Stimulated activated naive CD8-positive, alpha-beta T cell treated with anti-CD3 and anti-CD28 coated beads, Interleukin-15, amount 100 ng/mL, for 72 hours (primary cell): ENCODE data around the gene PPM1E.
"Not testable (repeated sequence)": the region's sequence is repeated elsewhere in the genome, so short reads cannot be mapped to it uniquely, and the experiment has no call there.

Experiments
- ATAC-seq: fragments of 150-1000 bp; cut with Tn5 transposase; 2 replicates; pipeline ENCODE4 v1.10.0; 2021; ENCODE audit warnings: mild to moderate bottlenecking, moderate library complexity
- DNase-seq, 2 donors: peaks; one replicate each; pipeline ENCODE4 v3.0.0; 2021 to 2022
- H3K27ac Mint-ChIP-seq, 2 donors: one replicate each; pipeline ENCODE4 v1.8.0; 2022; ENCODE audit warnings: mild to moderate bottlenecking in 2 of 2, mixed read lengths in 2 of 2, moderate library complexity in 2 of 2
- H3K27me3 Mint-ChIP-seq: one replicate; pipeline ENCODE4 v1.8.0; 2022; ENCODE audit warnings: mixed read lengths
- H3K4me1 Mint-ChIP-seq: one replicate; pipeline ENCODE4 v1.8.0; 2022; ENCODE audit warnings: mild to moderate bottlenecking, mixed read lengths
- H3K4me3 Mint-ChIP-seq, 2 donors: one replicate each; pipeline ENCODE4 v1.8.0; 2022; ENCODE audit warnings: mild to moderate bottlenecking in 2 of 2, mixed read lengths in 2 of 2, moderate library complexity in 1 of 2
- H3K9me3 Mint-ChIP-seq, 2 donors: one replicate each; pipeline ENCODE4 v1.8.0; 2022; ENCODE audit warnings: mixed read lengths in 2 of 2

The PPM1E gene

DNA sequence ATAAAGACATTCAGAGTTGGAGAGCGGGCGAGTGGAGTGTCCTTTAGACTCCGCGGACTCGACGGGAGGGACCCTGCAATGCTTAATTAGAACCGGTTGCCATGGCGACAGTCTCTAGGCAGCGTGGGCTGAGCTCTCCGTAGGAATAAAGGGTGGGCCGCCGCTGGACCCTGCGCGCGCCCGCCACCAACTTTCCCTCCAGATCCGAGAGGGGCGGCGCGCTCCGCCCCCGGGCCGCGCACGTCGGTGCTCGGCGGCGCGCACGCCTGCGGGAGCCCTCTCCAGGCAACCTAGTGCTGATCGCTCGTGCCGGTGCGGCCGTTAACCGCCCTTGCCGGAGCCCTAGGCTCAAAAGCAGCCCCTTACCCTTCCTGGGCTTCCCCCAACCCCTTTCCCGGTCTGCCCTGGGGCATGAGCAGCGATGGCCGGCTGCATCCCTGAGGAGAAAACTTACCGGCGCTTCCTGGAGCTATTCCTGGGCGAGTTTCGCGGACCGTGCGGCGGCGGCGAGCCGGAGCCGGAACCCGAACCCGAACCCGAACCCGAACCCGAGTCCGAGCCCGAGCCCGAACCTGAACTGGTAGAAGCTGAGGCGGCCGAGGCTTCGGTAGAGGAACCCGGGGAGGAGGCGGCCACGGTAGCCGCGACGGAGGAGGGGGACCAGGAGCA lies at the start of gene PPM1E:
TSS of gene PPM1E (plus strand) at position 278 of the 669 bp plus-strand sequence.
- peak; percentile 54 to 56 for DNase-seq
- Mint-ChIP-seq H3K27ac (peak within 1 kb of the TSS in 1 of 2 donors; percentile 36), H3K4me3 (peak within 1 kb of the TSS; percentile 85 to 97), H3K4me1 (peaks cover 8% of the 10 kb centered on the region), H3K9me3 (no peaks in the 10 kb centered on the region), H3K27me3 (peaks cover 50% of the 10 kb centered on the region)
- ATAC-seq, result peak; percentile 92

DNA sequence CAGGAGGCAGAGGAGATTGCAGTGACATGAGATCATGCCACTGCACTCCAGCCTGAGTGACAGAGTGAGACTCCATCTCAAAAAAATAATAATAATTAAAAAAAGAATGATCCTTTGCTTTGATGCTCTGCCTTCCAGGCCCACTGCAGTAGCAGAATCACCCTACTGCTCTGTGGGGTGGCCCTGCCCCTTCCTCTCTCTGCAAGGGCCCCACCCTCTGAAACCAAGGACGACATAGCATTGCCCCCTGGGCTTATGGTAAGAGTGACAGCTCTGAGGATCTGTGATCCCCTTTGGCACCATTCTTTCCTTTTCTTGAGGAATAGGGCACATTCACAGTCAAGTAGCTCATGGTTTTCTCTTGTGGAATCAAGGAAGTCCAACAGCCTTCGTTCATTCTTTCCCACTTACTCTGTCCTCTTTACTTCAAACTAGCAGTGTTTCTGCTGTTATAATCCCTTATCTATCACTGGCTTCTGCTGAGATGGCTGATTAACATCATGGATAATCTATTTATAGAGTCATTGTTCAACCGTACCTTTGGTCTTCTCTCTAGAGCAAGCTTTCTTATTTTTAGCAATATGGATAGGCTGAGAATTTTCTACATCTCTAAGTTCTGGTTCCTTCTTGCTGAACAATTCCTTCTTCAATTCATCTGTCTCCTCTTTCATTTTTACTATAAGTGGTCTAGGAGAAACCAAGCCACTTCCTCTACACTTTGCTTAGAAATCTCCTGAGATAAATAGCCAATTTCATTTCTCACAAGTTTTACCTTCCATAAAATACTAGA lies 49.1 kb upstream of the PPM1E start:
- peaks cover 28% of the 10 kb centered on the region for H3K4me1 Mint-ChIP-seq
- H3K27me3 Mint-ChIP-seq, result no peaks in the 10 kb centered on the region
- DNase-seq (no peak), ATAC-seq (peak; percentile 50)
- H3K27ac Mint-ChIP-seq, result peak overlapping the region; percentile 48 to 50
- no peaks in the 10 kb centered on the region for H3K9me3 Mint-ChIP-seq
- H3K4me3 Mint-ChIP-seq, result peak overlapping the region in 1 of 2 donors; percentile 31

DNA sequence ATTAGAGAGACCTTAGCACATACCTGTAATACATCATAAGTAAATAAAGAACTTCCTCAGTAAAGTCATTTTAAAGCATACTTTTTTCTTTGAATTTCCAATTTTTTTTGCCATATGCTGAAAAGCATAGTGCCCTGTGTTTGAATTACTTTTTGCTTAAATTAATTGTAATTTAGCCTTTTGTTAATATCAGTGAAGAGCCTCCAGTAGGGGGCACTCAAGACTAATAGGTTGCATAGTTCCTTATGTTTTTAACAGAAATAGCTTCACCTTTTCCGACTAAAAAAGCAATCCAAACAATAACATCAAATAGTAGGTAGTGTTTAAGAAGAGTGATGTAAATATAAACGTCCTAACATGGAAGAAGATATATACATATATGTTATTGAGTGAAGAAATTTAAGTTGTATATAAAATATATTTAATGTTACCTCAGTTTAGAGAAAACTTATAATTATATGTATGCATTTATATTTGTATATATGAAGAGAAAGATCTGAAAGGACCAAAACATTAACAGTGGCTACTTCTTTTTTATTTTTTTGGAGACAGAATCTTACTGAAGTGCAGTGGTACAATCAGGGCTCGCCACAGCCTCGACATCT lies 44.6 kb upstream of the PPM1E start:
- no peaks in the 10 kb centered on the region for H3K9me3 Mint-ChIP-seq
- H3K4me1 Mint-ChIP-seq, result peaks cover 15% of the 10 kb centered on the region
- H3K4me3 Mint-ChIP-seq, result no peak overlapping the region
- ATAC-seq, result no peak
- no peak for DNase-seq
- no peak overlapping the region for H3K27ac Mint-ChIP-seq
- no peaks in the 10 kb centered on the region for H3K27me3 Mint-ChIP-seq

DNA sequence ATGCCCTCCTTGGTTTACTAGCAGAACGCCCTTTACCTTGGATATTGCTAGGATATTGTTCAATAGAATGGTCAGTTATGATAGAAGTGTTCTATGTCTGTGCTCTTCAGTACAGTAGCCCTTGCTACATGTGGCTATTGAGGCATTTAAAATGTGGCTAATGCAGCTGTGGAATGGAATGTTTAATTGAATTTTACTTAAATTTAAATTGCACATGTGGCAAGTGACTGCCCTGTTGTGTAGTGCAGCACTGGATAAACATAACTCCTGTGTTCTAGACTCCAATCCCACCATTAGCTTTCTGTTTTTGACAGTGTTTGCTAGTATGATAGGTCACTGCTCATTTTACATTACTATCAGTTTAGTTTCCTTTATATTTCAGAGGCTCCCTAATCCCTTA lies 33.4 kb upstream of the PPM1E start:
- no peaks in the 10 kb centered on the region for H3K27me3 Mint-ChIP-seq
- H3K4me1 Mint-ChIP-seq, result no peaks in the 10 kb centered on the region
- ATAC-seq, result no peak
- no peak overlapping the region for H3K4me3 Mint-ChIP-seq
- DNase-seq, result no peak
- H3K9me3 Mint-ChIP-seq, result no peaks in the 10 kb centered on the region
- no peak overlapping the region for H3K27ac Mint-ChIP-seq

DNA sequence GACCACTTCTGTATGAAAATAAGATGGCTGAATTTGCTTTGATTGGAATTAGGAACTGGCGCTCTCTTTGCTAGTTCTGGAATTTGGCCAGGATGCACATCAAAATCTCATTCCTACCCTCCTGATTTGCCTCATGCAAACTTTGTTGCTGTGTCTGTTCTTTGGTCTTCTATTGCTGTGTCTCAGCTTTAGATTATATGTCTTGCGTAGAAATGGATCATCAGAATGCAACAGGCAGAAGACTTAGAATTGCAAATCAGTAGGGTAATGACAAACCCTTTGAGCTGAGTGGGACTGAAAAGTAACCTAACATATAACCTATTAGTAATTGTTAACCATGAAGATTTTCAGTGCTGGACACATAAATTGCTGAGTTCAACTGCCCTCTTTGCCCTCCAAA lies 33.0 kb upstream of the PPM1E start:
- Mint-ChIP-seq H3K27ac (no peak overlapping the region), H3K4me1 (no peaks in the 10 kb centered on the region)

DNA sequence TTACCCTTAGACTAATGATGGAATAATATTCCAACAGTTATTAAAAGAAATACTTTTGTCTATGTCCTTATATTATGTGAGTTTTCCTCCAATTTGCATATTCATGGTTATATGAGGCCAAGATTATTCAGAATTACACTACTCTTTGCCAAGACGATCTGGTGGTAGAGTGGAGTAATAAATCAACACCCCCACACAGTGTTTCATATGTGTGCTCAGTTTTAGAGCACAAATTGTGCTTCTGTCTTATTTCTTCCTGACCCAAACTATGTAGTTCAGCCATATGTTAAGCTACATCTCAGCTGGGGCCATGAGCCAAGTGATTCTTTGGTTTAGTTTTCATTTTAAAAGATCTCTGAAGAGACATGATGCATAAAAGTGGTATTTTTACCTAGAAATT lies 26.9 kb upstream of the PPM1E start:
- Mint-ChIP-seq H3K9me3 (no peaks in the 10 kb centered on the region), H3K27ac (no peak overlapping the region), H3K4me1 (no peaks in the 10 kb centered on the region), H3K27me3 (no peaks in the 10 kb centered on the region), H3K4me3 (no peak overlapping the region)
- ATAC-seq (no peak), DNase-seq (no peak)

More for the DNA sequence above, 33.0 kb upstream of the PPM1E start:
- no peak overlapping the region for H3K4me3 Mint-ChIP-seq
- H3K27me3 Mint-ChIP-seq, result no peaks in the 10 kb centered on the region
- no peak for DNase-seq
- H3K9me3 Mint-ChIP-seq, result no peaks in the 10 kb centered on the region
- ATAC-seq, result no peak

DNA sequence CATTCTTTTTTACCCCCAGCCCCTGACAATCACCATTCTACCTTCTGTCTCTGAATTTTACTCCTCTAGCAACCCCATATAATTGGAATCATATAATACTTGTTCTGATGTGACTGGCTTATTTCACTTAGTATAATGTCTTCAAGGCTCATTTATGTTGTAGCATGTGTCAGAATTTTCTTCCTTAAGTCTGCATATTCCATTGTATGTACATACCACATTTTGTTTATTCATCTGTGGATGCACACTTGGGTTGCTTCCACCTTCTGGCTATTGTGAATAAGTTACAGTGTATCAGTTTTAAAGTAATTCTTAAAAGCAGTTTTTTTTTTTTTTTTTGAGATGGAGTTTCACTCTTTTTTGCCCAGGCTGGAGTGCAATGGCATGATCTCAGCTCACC lies 24.7 kb upstream of the PPM1E start:
- Mint-ChIP-seq H3K4me3 (no peak overlapping the region), H3K27ac (no peak overlapping the region), H3K9me3 (no peaks in the 10 kb centered on the region), H3K27me3 (no peaks in the 10 kb centered on the region), H3K4me1 (no peaks in the 10 kb centered on the region)
- no peak for ATAC-seq
- no peak for DNase-seq

DNA sequence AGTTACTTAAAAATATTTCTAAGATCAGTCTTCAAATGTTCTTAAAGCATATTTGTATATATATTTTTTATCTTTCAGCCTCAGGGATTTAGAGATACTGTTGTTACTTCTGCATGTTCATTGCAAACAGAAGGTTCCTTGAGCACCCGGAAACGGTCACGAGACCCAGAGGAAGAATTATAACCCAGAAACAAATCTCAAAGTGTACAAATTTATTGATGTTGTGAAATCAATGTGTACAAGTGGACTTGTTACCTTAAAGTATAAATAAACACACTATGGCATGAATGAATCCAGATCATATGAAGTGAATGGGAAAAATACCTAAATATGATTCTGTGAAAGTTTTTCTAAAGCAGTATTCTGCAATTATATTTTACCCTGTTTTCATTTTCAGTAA lies 21.6 kb upstream of the PPM1E start:
- no peaks in the 10 kb centered on the region for H3K27me3 Mint-ChIP-seq
- DNase-seq (no peak), ATAC-seq (no peak)
- H3K9me3 Mint-ChIP-seq, result no peaks in the 10 kb centered on the region
- H3K4me3 Mint-ChIP-seq, result no peak overlapping the region
- H3K27ac Mint-ChIP-seq, result no peak overlapping the region
- H3K4me1 Mint-ChIP-seq, result no peaks in the 10 kb centered on the region

DNA sequence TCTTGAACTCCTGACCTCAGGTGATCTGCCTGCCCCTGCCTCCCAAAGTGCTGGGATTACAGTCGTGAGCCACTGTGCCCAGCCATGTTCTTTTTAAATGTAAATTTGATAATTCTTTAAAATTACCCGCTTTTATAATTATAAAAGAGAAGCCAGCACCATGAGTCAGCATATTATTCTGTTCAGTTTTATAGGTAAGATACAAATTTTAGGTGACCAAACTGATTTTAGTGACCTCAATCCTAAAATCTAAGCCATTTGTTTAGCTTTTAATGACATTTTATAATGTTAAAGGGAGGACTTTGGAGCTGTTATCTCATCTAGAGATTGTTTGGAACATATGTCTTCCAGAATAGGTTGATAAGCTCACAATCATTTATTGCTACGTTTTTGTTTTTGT lies 20.8 kb upstream of the PPM1E start:
- H3K27me3 Mint-ChIP-seq, result no peaks in the 10 kb centered on the region
- no peak for ATAC-seq

DNA sequence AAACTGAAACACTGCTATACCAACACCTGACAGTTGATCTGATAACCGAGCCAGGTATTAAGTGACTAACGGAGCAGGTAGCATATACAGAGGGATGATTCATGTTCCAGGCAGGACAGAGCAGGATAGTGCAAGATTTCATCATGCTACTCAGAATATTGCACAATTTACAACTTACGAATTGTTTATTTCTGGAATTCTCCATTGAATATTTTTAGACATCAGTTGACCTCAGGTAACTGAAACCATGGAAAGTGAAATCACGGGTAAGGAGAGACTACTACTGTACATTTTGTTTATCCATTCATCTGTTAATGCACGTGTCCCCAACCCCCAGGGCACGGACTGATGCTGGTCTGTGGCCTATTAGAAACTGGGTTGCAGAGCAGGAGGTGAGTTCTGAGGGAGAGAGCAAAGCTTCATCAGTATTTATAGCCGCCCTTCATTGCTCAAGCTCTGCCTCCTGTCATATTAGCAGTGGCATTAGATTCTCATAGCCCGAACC lies 14.5 kb upstream of the PPM1E start:
- Mint-ChIP-seq H3K9me3 (no peaks in the 10 kb centered on the region), H3K4me3 (no peak overlapping the region), H3K27ac (no peak overlapping the region), H3K27me3 (no peaks in the 10 kb centered on the region), H3K4me1 (no peaks in the 10 kb centered on the region)
- ATAC-seq (no peak), DNase-seq (no peak)

More for the DNA sequence above, 20.8 kb upstream of the PPM1E start:
- Mint-ChIP-seq H3K4me1 (no peaks in the 10 kb centered on the region), H3K27ac (peak overlapping the region in 1 of 2 donors; percentile 65), H3K9me3 (no peaks in the 10 kb centered on the region), H3K4me3 (no peak overlapping the region)
- no peak for DNase-seq

DNA sequence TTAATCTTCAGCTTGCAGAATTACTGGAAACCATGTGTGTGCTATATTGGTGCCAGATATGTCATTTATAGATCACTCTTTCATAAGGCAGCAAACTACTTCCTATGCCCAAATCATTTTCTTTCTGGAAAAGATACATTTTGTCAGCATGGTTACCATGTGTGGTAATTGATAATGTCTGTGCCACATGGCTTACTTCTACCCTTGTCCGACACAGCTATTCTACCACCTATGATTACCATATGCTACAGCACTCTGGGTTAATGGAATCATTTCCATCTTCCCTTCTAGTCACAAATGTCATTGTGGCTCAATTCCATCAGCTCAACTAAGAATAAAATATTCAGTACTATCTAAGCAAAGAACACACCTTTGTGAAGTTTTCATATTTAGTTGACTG lies 8.0 kb upstream of the PPM1E start:
- no peak for DNase-seq
- no peak for ATAC-seq
- no peaks in the 10 kb centered on the region for H3K4me1 Mint-ChIP-seq
- H3K4me3 Mint-ChIP-seq, result no peak overlapping the region
- H3K27me3 Mint-ChIP-seq, result no peaks in the 10 kb centered on the region
- no peaks in the 10 kb centered on the region for H3K9me3 Mint-ChIP-seq
- no peak overlapping the region for H3K27ac Mint-ChIP-seq

DNA sequence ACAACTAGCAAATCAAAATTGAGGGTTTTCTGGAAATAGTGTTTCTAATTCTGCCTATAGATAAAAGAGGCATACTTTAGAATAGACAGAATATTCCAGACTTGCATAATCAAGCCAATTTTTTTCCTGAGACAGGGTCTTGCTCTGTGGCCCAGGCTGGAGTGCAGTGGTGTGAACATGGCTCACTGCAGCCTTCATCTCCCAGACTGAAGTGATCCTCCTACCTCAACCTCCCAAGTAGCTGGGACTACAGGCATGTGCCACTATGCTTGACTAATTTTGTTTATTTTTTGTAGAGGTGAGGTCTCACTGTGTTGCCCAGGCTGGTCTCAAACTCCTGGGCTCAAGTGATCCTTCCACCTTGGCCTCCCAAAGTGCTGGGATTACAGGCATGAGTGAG lies 6.0 kb upstream of the PPM1E start:
- H3K4me1 Mint-ChIP-seq, H3K4me3 Mint-ChIP-seq, ATAC-seq, H3K9me3 Mint-ChIP-seq, DNase-seq, H3K27ac Mint-ChIP-seq: not testable (repeated sequence)
- peaks cover 11% of the 10 kb centered on the region for H3K27me3 Mint-ChIP-seq

DNA sequence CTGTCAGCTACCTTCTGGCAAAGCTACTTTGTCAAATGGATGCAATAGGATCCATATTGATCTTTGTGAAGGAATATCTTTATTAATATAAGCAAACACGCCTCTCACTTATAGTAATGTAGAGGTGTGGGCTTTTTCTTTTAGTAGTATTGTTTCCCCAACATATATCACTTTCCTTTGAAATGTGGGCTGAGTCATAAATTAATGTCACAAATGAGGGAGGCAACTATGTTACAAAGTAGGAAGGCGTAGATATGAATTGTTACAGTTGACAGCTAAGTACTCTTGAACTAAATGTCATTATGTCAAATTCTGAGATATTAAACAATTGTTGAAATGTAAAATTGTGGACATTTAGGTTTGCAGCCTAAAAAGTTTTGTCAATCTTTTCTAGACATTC lies 2.6 kb upstream of the PPM1E start:
- Mint-ChIP-seq H3K4me3 (no peak overlapping the region), H3K27me3 (peaks cover 35% of the 10 kb centered on the region), H3K9me3 (no peaks in the 10 kb centered on the region), H3K4me1 (peaks cover 8% of the 10 kb centered on the region), H3K27ac (no peak overlapping the region)
- no peak for ATAC-seq
- no peak for DNase-seq

DNA sequence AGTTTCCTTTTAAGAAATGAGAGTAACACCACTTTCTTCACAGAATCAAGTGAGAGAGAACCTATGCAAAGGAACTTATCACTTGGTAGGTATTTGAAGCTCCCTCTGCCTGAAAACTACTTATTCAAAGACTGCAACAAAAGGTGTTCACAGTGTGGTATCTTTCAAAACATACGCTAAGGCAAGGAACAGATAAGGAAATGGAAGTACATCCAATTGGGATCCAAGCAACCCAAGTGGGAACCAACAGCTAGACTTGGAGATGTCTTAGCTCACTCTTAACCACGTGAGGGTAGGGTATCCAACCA lies 431 bp upstream of the PPM1E start:
- Mint-ChIP-seq H3K27ac (no peak overlapping the region), H3K27me3 (peaks cover 45% of the 10 kb centered on the region), H3K4me3 (peak overlapping the region; percentile 76 to 77), H3K9me3 (no peaks in the 10 kb centered on the region), H3K4me1 (peaks cover 8% of the 10 kb centered on the region)
- DNase-seq (no peak), ATAC-seq (peak; percentile 11)

DNA sequence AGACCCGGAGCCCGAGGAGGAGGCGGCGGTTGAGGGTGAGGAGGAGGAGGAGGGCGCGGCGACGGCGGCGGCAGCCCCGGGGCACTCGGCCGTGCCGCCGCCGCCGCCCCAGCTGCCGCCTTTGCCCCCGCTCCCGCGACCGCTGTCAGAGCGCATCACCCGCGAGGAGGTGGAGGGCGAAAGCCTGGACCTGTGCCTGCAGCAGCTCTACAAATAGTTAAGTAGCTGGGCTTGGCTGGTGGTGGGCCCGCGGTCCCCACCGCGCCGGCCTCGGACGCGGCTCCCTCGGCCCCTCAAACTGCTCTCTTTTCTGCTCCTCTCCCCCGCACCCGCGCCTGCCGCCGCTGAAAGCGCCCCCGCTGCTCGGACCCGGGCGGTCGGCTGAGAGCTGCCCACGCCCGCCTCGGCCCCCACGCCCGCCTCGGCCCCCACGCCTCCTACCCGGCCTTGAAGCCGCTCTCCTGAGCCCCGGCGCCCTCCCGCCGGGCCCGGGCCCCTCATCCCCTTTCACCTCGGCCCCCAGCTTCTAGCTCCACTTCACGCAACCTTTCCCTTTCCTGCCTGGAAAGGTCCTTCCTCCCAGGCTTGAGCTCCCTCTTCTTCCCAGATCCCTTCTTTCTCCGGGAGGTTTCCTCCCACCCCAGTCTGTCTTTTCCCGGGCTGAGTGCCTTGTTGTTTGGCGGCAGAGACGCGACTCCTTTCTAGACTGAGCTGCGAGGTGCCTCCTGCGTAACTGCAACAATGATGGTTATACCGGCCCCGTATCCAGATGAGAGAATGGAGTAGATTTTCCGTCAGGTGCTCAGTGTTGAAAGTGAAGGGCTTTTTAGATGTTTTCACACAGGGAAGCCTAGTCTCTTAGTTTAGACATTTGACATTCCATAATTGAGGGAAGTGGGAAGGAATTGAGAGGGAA lies 850 bp downstream of the PPM1E start:
- Mint-ChIP-seq H3K27me3 (peaks cover 58% of the 10 kb centered on the region), H3K9me3 (no peaks in the 10 kb centered on the region), H3K4me1 (peaks cover 8% of the 10 kb centered on the region), H3K4me3 (peak overlapping the region; percentile 85 to 97), H3K27ac (no peak overlapping the region)
- DNase-seq, result peak in 1 of 2 donors; percentile 8
- peak; percentile 59 for ATAC-seq
